ENCODE measurements around the gene ANKRD50.

ANKRD50 gene

GRCh38 chr4:124703154-124703553, 9.4 kb downstream of the ANKRD50 start:
- CTCF ChIA-PET: no interaction called here
- POLR2A ChIA-PET: no interaction called here
- TF ChIP-seq CTCF (IDR thresholded peaks at IDR 0.05; ENCODE audit: insufficient read depth, low read length, missing control alignments): no peak
- no peak overlapping the region for H3K4me3 ChIP-seq (ENCODE audit: low read depth, low read length)
- DNase-seq (ENCODE audit: low read depth, low spot score): no peak

DNA sequence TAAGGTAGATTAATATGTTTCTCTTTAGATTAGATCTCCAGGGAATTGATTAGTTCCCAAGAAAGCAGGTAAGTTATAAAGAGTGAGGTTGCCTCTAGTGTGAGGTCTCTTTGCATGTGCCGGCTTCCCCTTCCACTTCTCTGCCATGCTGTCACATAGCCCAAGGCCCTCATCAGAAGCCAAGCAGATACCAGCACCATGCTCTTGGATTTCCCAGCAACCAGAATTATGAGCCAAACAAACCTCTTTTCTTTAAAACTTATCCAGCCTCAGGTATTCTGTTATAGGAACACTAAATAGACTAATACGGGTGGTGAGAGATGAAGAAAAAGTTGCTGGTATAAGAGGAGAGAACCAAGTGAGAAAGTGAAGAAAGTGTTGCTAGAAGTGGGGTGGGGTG, 15.1 kb downstream of the ANKRD50 start:
- CTCF ChIA-PET: no interaction called here
- POLR2A ChIA-PET: no interaction called here
- no peak overlapping the region for H3K4me3 ChIP-seq (ENCODE audit: low read depth, low read length)
- no peak for DNase-seq (ENCODE audit: low read depth, low spot score)
- no peak for TF ChIP-seq CTCF (IDR thresholded peaks at IDR 0.05; ENCODE audit: insufficient read depth, low read length, missing control alignments)

DNA sequence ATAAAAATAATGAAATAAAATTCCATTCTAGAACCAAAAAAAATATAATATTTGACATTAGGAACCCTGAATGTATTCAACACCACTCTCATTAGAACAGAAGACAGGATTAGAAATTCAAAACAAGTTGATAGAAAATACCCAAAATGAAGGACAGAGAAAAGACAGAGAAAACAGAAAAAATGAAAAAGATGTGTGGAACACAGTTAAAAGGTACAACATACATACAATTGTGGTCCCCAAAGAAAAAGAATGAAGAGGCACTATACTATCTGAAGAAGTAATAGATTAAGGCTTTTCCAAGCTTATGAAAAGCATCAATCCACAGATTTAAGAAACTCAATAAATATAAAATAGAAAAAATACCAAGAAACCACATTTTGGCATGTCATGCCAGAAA, 16.4 kb downstream of the ANKRD50 start:
- H3K4me3 ChIP-seq (ENCODE audit: low read depth, low read length): no peak overlapping the region
- no peak for TF ChIP-seq CTCF (IDR thresholded peaks at IDR 0.05; ENCODE audit: insufficient read depth, low read length, missing control alignments)
- CTCF ChIA-PET: no interaction called here
- POLR2A ChIA-PET: no interaction called here
- no peak for DNase-seq (ENCODE audit: low read depth, low spot score)

- no peak for DNase-seq (ENCODE audit: low read depth, low spot score)
- no peak overlapping the region for H3K4me3 ChIP-seq (ENCODE audit: low read depth, low read length)
- CTCF ChIA-PET: interaction anchor here (1.0 kb wide), 1 partner anchor 12 kb away, joined by 3 read pairs; no protein-coding TSS in a partner anchor
- TF ChIP-seq CTCF (IDR thresholded peaks at IDR 0.05; ENCODE audit: insufficient read depth, low read length, missing control alignments): no peak
- POLR2A ChIA-PET: interaction anchor here (0.6 kb wide), 1 partner anchor 9 kb away, joined by 3 read pairs; no protein-coding TSS in a partner anchor
Observed at GRCh38 chr4:124694946-124695598, 17.5 kb downstream of the ANKRD50 start.

GRCh38 chr4:124694306-124694705, 18.2 kb downstream of the ANKRD50 start:
- no peak overlapping the region for H3K4me3 ChIP-seq (ENCODE audit: low read depth, low read length)
- DNase-seq (ENCODE audit: low read depth, low spot score): no peak
- ChIA-PET CTCF (no interaction called here), POLR2A (no interaction called here)
- TF ChIP-seq CTCF (IDR thresholded peaks at IDR 0.05; ENCODE audit: insufficient read depth, low read length, missing control alignments): no peak

- ChIA-PET POLR2A (no interaction called here), CTCF (no interaction called here)
- no peak overlapping the region for H3K4me3 ChIP-seq (ENCODE audit: low read depth, low read length)
- DNase-seq (ENCODE audit: low read depth, low spot score): no peak
- no peak for TF ChIP-seq CTCF (IDR thresholded peaks at IDR 0.05; ENCODE audit: insufficient read depth, low read length, missing control alignments)
Observed at GRCh38 chr4:124691801-124692200, 20.7 kb downstream of the ANKRD50 start.

Data from AG04449 (cell line).